Neuronal stem cell (in vitro differentiated cells): ENCODE measurements around the gene SDR42E2.
A peak's percentile ranks its signal among the peaks of the same experiment; 100 is the strongest.
"Not testable (repeated sequence)": the region's sequence is repeated elsewhere in the genome, so short reads cannot be mapped to it uniquely, and the experiment has no call there.

Experiments used
- DNase-seq: peaks from one replicate; pipeline ENCODE4 v3.0.0-alpha.2; 2013; ENCODE audit warnings: low spot score
- H2AFZ ChIP-seq: one replicate; pipeline ENCODE4 v1.6.1; 2013; ENCODE audit warnings: mild to moderate bottlenecking, low read length, inconsistent platforms
- H2AK5ac ChIP-seq: 2 replicates; pipeline ENCODE4 v1.6.1; 2013; ENCODE audit warnings: low read depth, mild to moderate bottlenecking, inconsistent platforms, low read length, moderate library complexity, mixed read lengths
- H2BK120ac ChIP-seq: 2 replicates; pipeline ENCODE4 v1.6.1; 2013; ENCODE audit warnings: low read depth, mild to moderate bottlenecking, inconsistent platforms, low read length, moderate library complexity, mixed read lengths
- H2BK12ac ChIP-seq: one replicate; pipeline ENCODE4 v1.6.1; 2013; ENCODE audit warnings: low read length, inconsistent platforms
- H2BK15ac ChIP-seq: 2 replicates; pipeline ENCODE4 v1.6.1; 2013; ENCODE audit warnings: mild to moderate bottlenecking, low read length, inconsistent platforms, mixed read lengths
- H2BK5ac ChIP-seq: one replicate; pipeline ENCODE4 v1.6.1; 2013; ENCODE audit warnings: inconsistent platforms, mild to moderate bottlenecking, low read length, moderate library complexity
- H3K14ac ChIP-seq: one replicate; pipeline ENCODE4 v1.6.1; 2013; ENCODE audit warnings: low read length, inconsistent platforms
- H3K18ac ChIP-seq: 2 replicates; pipeline ENCODE4 v1.6.1; 2013; ENCODE audit warnings: low read length, inconsistent platforms
- H3K23ac ChIP-seq: 2 replicates; pipeline ENCODE4 v1.6.1; 2013; ENCODE audit warnings: low read depth, mild to moderate bottlenecking, mixed read lengths, low read length, inconsistent platforms; ENCODE audit not compliant: poor library complexity
- H3K27ac ChIP-seq: replicated peaks from 3 replicates; pipeline ENCODE4 v1.5.1; 2013; ENCODE audit warnings: low read length, inconsistent platforms
- H3K27me3 ChIP-seq, 3 experiments: 2 replicates each; pipeline ENCODE4 v1.6.1; 2013; ENCODE audit warnings: low read length in 3 of 3, mild to moderate bottlenecking in 2 of 3, inconsistent platforms in 1 of 3, low read depth in 1 of 3, mixed read lengths in 1 of 3, moderate library complexity in 1 of 3; ENCODE audit not compliant: control insufficient read depth in 3 of 3, insufficient read depth in 3 of 3
- H3K36me3 ChIP-seq, 2 donors: replicated peaks in 1 of 2; 2 replicates each; pipeline ENCODE4 v1.6.1; 2013; ENCODE audit warnings: low read length in 2 of 2; ENCODE audit not compliant: control insufficient read depth in 2 of 2, insufficient read depth in 2 of 2
- H3K4ac ChIP-seq: 2 replicates; pipeline ENCODE4 v1.6.1; 2013; ENCODE audit warnings: inconsistent platforms, mild to moderate bottlenecking, low read length, moderate library complexity
- H3K4me1 ChIP-seq, 2 donors: 1 replicate in 1 of 2; 2 replicates in 1 of 2; pipeline ENCODE4 v1.6.1; 2013; ENCODE audit warnings: low read length in 2 of 2, low read depth in 1 of 2; ENCODE audit not compliant: control insufficient read depth in 2 of 2, insufficient read depth in 1 of 2
- H3K4me2 ChIP-seq: one replicate; pipeline ENCODE4 v1.6.1; 2013; ENCODE audit warnings: mild to moderate bottlenecking, low read length, inconsistent platforms; ENCODE audit not compliant: insufficient read depth, poor library complexity, severe bottlenecking
- H3K4me3 ChIP-seq, 2 donors: 2 replicates each; pipeline ENCODE4 v1.5.1; 2013; ENCODE audit warnings: low read length in 2 of 2, mild to moderate bottlenecking in 2 of 2, inconsistent platforms in 1 of 2, moderate library complexity in 1 of 2
- H3K79me1 ChIP-seq: one replicate; pipeline ENCODE4 v1.6.1; 2013; ENCODE audit warnings: low read depth, mild to moderate bottlenecking, inconsistent platforms, low read length, moderate library complexity
- H3K9ac ChIP-seq: one replicate; pipeline ENCODE4 v1.6.1; 2013; ENCODE audit warnings: mild to moderate bottlenecking, low read depth, low read length, inconsistent platforms; ENCODE audit not compliant: poor library complexity
- H3K9me3 ChIP-seq, 2 donors: replicated peaks in 1 of 2; 2 replicates each; pipeline versions ENCODE3 to v1.6.1; 2013; ENCODE audit warnings: low read length in 2 of 2, mild to moderate bottlenecking in 2 of 2, inconsistent platforms in 1 of 2, low read depth in 1 of 2, mixed read lengths in 1 of 2, moderate library complexity in 1 of 2; ENCODE audit not compliant: control insufficient read depth in 2 of 2, insufficient read depth in 1 of 2
- H4K8ac ChIP-seq: one replicate; pipeline ENCODE4 v1.6.1; 2013; ENCODE audit warnings: low read depth, mild to moderate bottlenecking, inconsistent platforms, low read length, moderate library complexity
- H4K91ac ChIP-seq: one replicate; pipeline ENCODE4 v1.6.1; 2013; ENCODE audit warnings: low read length, low read depth, mild to moderate bottlenecking, inconsistent platforms; ENCODE audit not compliant: poor library complexity
- WGBS, 2 donors: extraction: QIAGEN DNeasy Blood & Tissue Kit; methylation state at CpG; one replicate each; pipeline ENCODE4 v1.1.7; 2013; ENCODE audit warnings: missing lambda C conversion rate in 2 of 2, mixed read lengths in 1 of 2; ENCODE audit not compliant: insufficient read length in 2 of 2, insufficient replicate concordance in 1 of 2; ENCODE audit errors: extremely low coverage in 2 of 2; 5-methylcytosine and 5-hydroxymethylcytosine counted together

The SDR42E2 gene

GRCh38 chr16:22196559-22197168 lies 34.4 kb downstream of the SDR42E2 start:
- not testable (repeated sequence) for H3K9me3 ChIP-seq, H3K36me3 ChIP-seq, H3K9ac ChIP-seq, DNase-seq, H2BK120ac ChIP-seq, H3K4me2 ChIP-seq, H2BK5ac ChIP-seq, H3K14ac ChIP-seq, H3K23ac ChIP-seq, H4K8ac ChIP-seq, H2BK12ac ChIP-seq, H3K18ac ChIP-seq, H2AK5ac ChIP-seq, H3K4ac ChIP-seq, H3K4me1 ChIP-seq, H2BK15ac ChIP-seq, H3K79me1 ChIP-seq, H3K27ac ChIP-seq, H2AFZ ChIP-seq, H3K27me3 ChIP-seq, H4K91ac ChIP-seq
- H3K4me3 ChIP-seq: peak overlapping the region in 1 of 2 donors; percentile 72
- WGBS, 2 donors: no CpG with 5 or more reads among the region's 20 CpGs

GRCh38 chr16:22198547-22199293 lies 36.4 kb downstream of the SDR42E2 start:
- Histone ChIP-seq H3K4me2 (no peak overlapping the region), H3K36me3 (no peaks in the 10 kb centered on the region), H3K9ac (no peak overlapping the region), H2AFZ (no peak overlapping the region), H3K18ac (no peak overlapping the region), H2BK12ac (no peak overlapping the region), H2BK5ac (no peak overlapping the region), H2AK5ac (no peak overlapping the region), H3K27me3 (no peaks in the 10 kb centered on the region), H3K14ac (no peak overlapping the region), H4K91ac (no peak overlapping the region), H3K4me1 (no peaks in the 10 kb centered on the region), H3K27ac (no peak overlapping the region), H4K8ac (no peak overlapping the region), H3K9me3 (no peaks in the 10 kb centered on the region), H3K79me1 (no peaks in the 10 kb centered on the region), H2BK15ac (no peak overlapping the region), H3K23ac (no peak overlapping the region), H2BK120ac (no peak overlapping the region), H3K4ac (no peak overlapping the region), H3K4me3 (no peak overlapping the region)
- no peak for DNase-seq
- WGBS, 2 donors: no CpG with 5 or more reads among the region's 7 CpGs

GRCh38 chr16:22202261-22202637 lies 39.9 kb downstream of the SDR42E2 start:
- no peaks in the 10 kb centered on the region for H3K36me3 ChIP-seq
- H3K4ac ChIP-seq: no peak overlapping the region
- no peak overlapping the region for H2BK15ac ChIP-seq
- peaks cover 2% of the 10 kb centered on the region for H3K79me1 ChIP-seq
- H2BK120ac ChIP-seq: no peak overlapping the region
- no peak overlapping the region for H3K4me3 ChIP-seq
- no peak overlapping the region for H2BK5ac ChIP-seq
- no peak for DNase-seq
- no peak overlapping the region for H3K27ac ChIP-seq
- no peak overlapping the region for H4K91ac ChIP-seq
- no peak overlapping the region for H4K8ac ChIP-seq
- H3K14ac ChIP-seq: no peak overlapping the region
- WGBS, 2 donors: no CpG with 5 or more reads among the region's 6 CpGs
- no peak overlapping the region for H2BK12ac ChIP-seq
- no peaks in the 10 kb centered on the region for H3K9me3 ChIP-seq
- H2AK5ac ChIP-seq: no peak overlapping the region
- no peak overlapping the region for H3K23ac ChIP-seq
- no peak overlapping the region for H3K18ac ChIP-seq
- H2AFZ ChIP-seq: no peak overlapping the region
- no peaks in the 10 kb centered on the region for H3K4me1 ChIP-seq
- peaks cover 0 to 1% (median 0%) of the 10 kb centered on the region in 3 experiments for H3K27me3 ChIP-seq
- H3K4me2 ChIP-seq: no peak overlapping the region
- no peak overlapping the region for H3K9ac ChIP-seq

GRCh38 chr16:22203091-22203490 lies 40.8 kb downstream of the SDR42E2 start:
- H3K36me3 ChIP-seq: no peaks in the 10 kb centered on the region
- H2AFZ ChIP-seq: no peak overlapping the region
- H3K9me3 ChIP-seq: no peaks in the 10 kb centered on the region
- H2BK15ac ChIP-seq: no peak overlapping the region
- peaks cover 0 to 2% (median 0%) of the 10 kb centered on the region in 3 experiments for H3K27me3 ChIP-seq
- no peak overlapping the region for H4K8ac ChIP-seq
- H3K27ac ChIP-seq: no peak overlapping the region
- H3K4me2 ChIP-seq: no peak overlapping the region
- H3K79me1 ChIP-seq: peaks cover 2% of the 10 kb centered on the region
- no peak overlapping the region for H3K14ac ChIP-seq
- H2BK120ac ChIP-seq: no peak overlapping the region
- no peak overlapping the region for H3K23ac ChIP-seq
- H2BK12ac ChIP-seq: no peak overlapping the region
- DNase-seq: no peak
- WGBS, 2 donors: no CpG with 5 or more reads among the region's 5 CpGs
- no peak overlapping the region for H3K18ac ChIP-seq
- no peak overlapping the region for H4K91ac ChIP-seq
- no peak overlapping the region for H2AK5ac ChIP-seq
- H2BK5ac ChIP-seq: no peak overlapping the region
- no peak overlapping the region for H3K9ac ChIP-seq
- no peak overlapping the region for H3K4me3 ChIP-seq
- no peak overlapping the region for H3K4ac ChIP-seq
- H3K4me1 ChIP-seq: peaks cover 0 to 4% of the 10 kb centered on the region in 2 donors
